ENCODE results near the gene EPN1. TPM values are rescaled to one million over a fixed set of nuclear protein-coding genes. Genes with fewer than 3 reads are reported as not detected.

The EPN1 gene
- polyA plus RNA-seq, 1 of the 3 experiments (the other 2 are of a cell fraction), result 134 TPM

DNA sequence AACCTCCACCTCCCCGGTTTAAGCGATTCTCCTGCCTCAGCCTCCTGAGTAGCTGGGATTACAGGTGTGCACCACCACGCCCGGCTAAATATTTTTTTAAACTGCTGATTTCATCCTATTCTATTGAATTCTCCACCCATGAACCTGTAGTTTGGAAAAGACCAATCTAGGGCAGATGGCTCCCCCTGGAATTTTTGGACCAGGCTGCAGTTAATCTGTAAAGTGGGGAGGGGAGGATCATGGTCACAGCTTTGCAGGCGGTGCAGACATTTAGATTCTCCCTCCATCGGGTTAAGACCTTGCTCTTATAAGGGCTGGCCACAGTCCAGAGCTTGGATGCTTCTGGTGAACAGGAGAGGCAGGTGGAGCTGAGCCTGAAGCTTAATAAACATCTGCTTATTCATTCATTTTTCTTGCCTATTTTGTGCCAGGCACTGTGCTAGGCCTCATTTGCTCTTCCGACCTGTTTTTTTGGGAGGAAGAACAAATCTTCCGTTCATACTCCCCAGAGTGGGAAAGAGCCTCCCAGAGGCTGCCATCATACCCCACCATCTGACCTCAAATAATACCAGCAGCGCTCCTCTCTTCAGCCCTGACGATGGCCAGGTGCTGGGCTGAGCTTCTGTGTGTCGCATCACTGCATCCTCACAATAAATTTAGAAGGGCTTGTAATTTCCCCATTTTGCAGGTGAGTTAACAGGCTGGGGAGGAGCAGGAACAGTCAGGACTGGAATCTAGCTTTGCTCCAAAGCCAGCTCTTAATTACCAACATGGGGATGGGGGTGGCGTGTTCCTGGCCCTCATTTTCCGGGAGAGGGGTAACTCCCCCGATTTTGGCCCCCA lies 27.9 kb upstream of the EPN1 start:
- TF ChIP-seq CHD2 (IDR thresholded peaks at IDR 0.05; ENCODE audit: low read length, partially characterized antibody), result no peak
- TF ChIP-seq, protein P1, sequence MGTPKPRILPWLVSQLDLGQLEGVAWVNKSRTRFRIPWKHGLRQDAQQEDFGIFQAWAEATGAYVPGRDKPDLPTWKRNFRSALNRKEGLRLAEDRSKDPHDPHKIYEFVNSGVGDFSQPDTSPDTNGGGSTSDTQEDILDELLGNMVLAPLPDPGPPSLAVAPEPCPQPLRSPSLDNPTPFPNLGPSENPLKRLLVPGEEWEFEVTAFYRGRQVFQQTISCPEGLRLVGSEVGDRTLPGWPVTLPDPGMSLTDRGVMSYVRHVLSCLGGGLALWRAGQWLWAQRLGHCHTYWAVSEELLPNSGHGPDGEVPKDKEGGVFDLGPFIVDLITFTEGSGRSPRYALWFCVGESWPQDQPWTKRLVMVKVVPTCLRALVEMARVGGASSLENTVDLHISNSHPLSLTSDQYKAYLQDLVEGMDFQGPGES (IDR thresholded peaks at IDR 0.05; ENCODE audit: low read depth, low read length), result no peak
- TF ChIP-seq MEF2A (IDR thresholded peaks at IDR 0.05; ENCODE audit: borderline replicate concordance, low read depth), result no peak
- no peak for TF ChIP-seq RFX5 (IDR thresholded peaks at IDR 0.05; ENCODE audit: low read length)
- TF ChIP-seq PBX3 (IDR thresholded peaks at IDR 0.05), result no peak
- no peak for TF ChIP-seq RCOR1 (IDR thresholded peaks at IDR 0.05; ENCODE audit: low read length)
- TF ChIP-seq SMC3 (IDR thresholded peaks at IDR 0.05; ENCODE audit: low read depth, low read length), result no peak
- TF ChIP-seq TEAD4 (IDR thresholded peaks at IDR 0.05; ENCODE audit: borderline replicate concordance, insufficient read depth), result no peak
- TF ChIP-seq, protein P2, sequence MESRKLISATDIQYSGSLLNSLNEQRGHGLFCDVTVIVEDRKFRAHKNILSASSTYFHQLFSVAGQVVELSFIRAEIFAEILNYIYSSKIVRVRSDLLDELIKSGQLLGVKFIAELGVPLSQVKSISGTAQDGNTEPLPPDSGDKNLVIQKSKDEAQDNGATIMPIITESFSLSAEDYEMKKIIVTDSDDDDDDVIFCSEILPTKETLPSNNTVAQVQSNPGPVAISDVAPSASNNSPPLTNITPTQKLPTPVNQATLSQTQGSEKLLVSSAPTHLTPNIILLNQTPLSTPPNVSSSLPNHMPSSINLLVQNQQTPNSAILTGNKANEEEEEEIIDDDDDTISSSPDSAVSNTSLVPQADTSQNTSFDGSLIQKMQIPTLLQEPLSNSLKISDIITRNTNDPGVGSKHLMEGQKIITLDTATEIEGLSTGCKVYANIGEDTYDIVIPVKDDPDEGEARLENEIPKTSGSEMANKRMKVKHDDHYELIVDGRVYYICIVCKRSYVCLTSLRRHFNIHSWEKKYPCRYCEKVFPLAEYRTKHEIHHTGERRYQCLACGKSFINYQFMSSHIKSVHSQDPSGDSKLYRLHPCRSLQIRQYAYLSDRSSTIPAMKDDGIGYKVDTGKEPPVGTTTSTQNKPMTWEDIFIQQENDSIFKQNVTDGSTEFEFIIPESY (IDR thresholded peaks at IDR 0.05; ENCODE audit: borderline replicate concordance, low read depth), result no peak
- TF ChIP-seq RAD21 (IDR thresholded peaks at IDR 0.05; ENCODE audit: low read length), result no peak
- ChIA-PET POLR2A (interaction anchor here (0.9 kb wide), 1 partner anchor 23 kb away, joined by 4 read pairs; the partner anchor contains the start of gene ZNF784), CTCF (interaction anchor here (1.0 to 4.5 kb wide), 5 partner anchors 9 to 506 kb away, joined by 4 to 30 read pairs (median 5); partner anchors contain the start of gene ZNF865)
- peak overlapping the region; percentile 77 to 82 for H3K4me3 ChIP-seq (ENCODE audit: low read depth in 2 of 2, low read length in 1 of 2)
- H2AFZ ChIP-seq (ENCODE audit: low read depth), result peak overlapping the region; percentile 83; the same call in 1 of the 2 replicates
- 57% methylated on average over 13 of the region's 14 CpGs for WGBS (ENCODE audit: low lambda C conversion rate)
- H3K27me3 ChIP-seq (ENCODE audit: insufficient read depth), result no peaks in the 10 kb centered on the region
- peaks cover 49% of the 10 kb centered on the region for H3K79me2 ChIP-seq (ENCODE audit: insufficient read depth)
- no peaks in the 10 kb centered on the region for H3K9me2 ChIP-seq
- peak overlapping the region; percentile 27 to 94; a peak in 3 of 4 replicates for H3K27ac ChIP-seq (ENCODE audit: low read depth in 2 of 2, low read length in 1 of 2)
- peaks cover 13 to 42% of the 10 kb centered on the region in 2 experiments; a peak in 2 of 4 replicates for H3K4me1 ChIP-seq (ENCODE audit: control insufficient read depth in 1 of 2, insufficient read depth in 2 of 2, low read depth in 1 of 2, low read length in 1 of 2)
- no peaks in the 10 kb centered on the region for H3K9me3 ChIP-seq
- peaks cover 3 to 27% of the 10 kb centered on the region in 2 experiments for H3K36me3 ChIP-seq (replicated peaks in 1 of 2; ENCODE audit: control insufficient read depth in 1 of 2, insufficient read depth in 2 of 2, low read length in 1 of 2)
- H4K20me1 ChIP-seq (ENCODE audit: insufficient read depth), result no peaks in the 10 kb centered on the region
- peaks cover 17% of the 10 kb centered on the region for H3F3A ChIP-seq (replicated peaks; ENCODE audit: insufficient read depth)
- H3K9ac ChIP-seq, result peak overlapping the region; percentile 77
- DNase-seq, result peak; percentile 23
- peak overlapping the region; percentile 96 for H3K4me2 ChIP-seq

All from SK-N-SH (cell line).